ENCODE results near the gene CD300LB.

Gene CD300LB

GRCh38 chr17:74569020-74570003, 38.0 kb upstream of the CD300LB start:
- no peak overlapping the region for H3K27ac ChIP-seq
- no peak for TF ChIP-seq CTCF (conservative IDR thresholded peaks at IDR 0.05)

DNA sequence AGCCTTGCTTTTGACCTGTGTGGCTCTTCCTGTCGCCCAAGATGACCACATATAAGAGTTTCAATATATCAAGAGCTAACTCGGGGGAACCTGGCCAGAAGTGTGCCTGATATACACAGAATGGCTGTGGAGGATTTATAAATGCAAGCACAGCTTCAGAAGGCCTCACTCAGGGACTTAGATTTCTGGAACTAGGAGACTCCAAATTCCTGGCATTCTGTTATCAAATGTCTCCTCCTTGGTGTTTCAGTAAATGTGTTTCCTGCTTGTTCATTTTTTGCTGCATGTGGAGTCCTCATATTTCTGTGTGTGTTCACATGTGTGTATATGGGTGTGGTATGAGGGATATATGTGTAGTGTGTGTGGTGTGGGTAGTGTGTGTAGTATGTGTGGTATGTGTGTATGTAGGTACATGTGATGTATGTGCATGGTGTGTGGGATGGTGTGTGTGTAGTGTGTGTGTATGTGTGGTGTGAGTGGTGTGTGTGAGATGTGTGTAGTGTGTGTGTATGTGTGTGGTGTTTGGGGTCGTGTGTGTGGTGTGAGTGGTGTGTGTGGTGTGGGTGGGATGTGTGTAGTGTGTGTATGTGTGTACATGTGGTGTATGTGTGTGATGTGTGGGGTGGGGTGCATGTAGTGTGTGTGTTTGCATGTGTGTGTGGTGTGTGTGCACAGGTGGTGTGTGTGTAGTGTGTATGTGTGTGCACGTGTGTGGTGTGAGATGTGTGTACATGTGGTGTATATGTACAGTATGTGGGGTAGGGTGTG, 37.0 kb upstream of the CD300LB start:
- H3K27ac ChIP-seq = no peak overlapping the region
- TF ChIP-seq CTCF (conservative IDR thresholded peaks at IDR 0.05) = no peak

- H3K27ac ChIP-seq = no peak within 1 kb of the TSS
Observed at GRCh38 chr17:74567397-74567796, 36.1 kb upstream of the CD300LB start, which contains the start of gene CD300H. CD300H (minus strand) TSS chr17:74567509.

GRCh38 chr17:74566132-74566753, 35.0 kb upstream of the CD300LB start:
- peak; percentile 69 for TF ChIP-seq CTCF (conservative IDR thresholded peaks at IDR 0.05)
- no peak overlapping the region for H3K27ac ChIP-seq

More at GRCh38 chr17:74567397-74567796, 36.1 kb upstream of the CD300LB start, which contains the start of gene CD300H:
- no peak for TF ChIP-seq CTCF (conservative IDR thresholded peaks at IDR 0.05)

DNA sequence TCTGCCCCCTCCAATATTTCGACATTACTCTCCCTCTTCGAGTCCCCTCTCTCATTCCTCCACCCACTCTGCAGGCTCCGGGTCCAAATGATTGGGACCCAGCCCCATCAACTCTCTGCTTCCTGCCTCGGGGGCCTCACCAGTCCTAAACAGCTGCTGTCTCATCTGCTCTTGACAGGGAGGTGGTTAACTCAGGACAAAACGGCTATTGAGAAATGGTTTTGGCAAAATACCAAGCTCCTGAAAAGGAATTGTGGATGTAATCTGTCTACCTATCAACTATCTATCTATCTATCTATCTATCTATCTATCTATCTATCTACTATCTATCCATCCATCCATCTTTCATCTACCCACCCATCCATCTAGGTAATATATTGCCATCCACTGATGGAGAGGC, 33.9 kb upstream of the CD300LB start:
- no peak for TF ChIP-seq CTCF (conservative IDR thresholded peaks at IDR 0.05)
- H3K27ac ChIP-seq = no peak overlapping the region

DNA sequence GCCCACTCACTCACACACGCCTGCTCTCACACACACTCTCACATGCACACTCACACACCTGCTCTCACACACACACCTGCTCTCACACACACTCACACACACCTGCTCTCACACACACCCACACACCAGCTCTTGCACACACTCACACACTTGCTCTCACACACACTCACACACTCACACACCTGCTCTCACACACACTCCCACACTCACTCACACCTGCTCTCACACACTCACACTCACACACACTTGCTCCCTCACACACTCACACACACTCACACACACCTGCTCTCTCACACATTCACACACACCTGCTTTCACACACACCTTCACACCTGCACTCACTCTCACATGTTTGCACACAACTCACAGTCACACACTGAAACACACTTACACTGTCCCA, 32.1 kb upstream of the CD300LB start:
- TF ChIP-seq CTCF (conservative IDR thresholded peaks at IDR 0.05) = no peak

GRCh38 chr17:74561586-74561985, 30.3 kb upstream of the CD300LB start:
- H3K27ac ChIP-seq = no peak overlapping the region
- TF ChIP-seq CTCF (conservative IDR thresholded peaks at IDR 0.05) = no peak

More for the DNA sequence above, 32.1 kb upstream of the CD300LB start:
- no peak overlapping the region for H3K27ac ChIP-seq

Data from VCaP (cell line).